KMS-11 (cell line): ENCODE results near the gene CXCL8.

Experiments
- H2AFZ ChIP-seq: fragments of 200-600 bp; sonication (generic); 2 replicates; pipeline ENCODE4 v1.6.1; 2016; ENCODE audit warnings: antibody characterized with exemption, mixed run types, low read depth
- H3K27ac ChIP-seq: fragments of 200-600 bp; sonication (generic); 2 replicates; pipeline ENCODE4 v1.6.1; 2016; ENCODE audit warnings: mild to moderate bottlenecking, mixed run types
- H3K27me3 ChIP-seq: fragments of 200-600 bp; sonication (generic); 2 replicates; pipeline ENCODE4 v1.6.1; 2017; ENCODE audit warnings: mild to moderate bottlenecking, low read depth, mixed run types, moderate library complexity; ENCODE audit not compliant: insufficient read depth
- H3K36me3 ChIP-seq: fragments of 200-600 bp; sonication (generic); 2 replicates; pipeline ENCODE4 v1.6.1; 2017; ENCODE audit warnings: mild to moderate bottlenecking, mixed run types; ENCODE audit not compliant: insufficient read depth
- H3K4me1 ChIP-seq: fragments of 200-600 bp; sonication (generic); 2 replicates; pipeline ENCODE4 v1.6.1; 2016; ENCODE audit warnings: mild to moderate bottlenecking, low read depth, mixed run types; ENCODE audit not compliant: poor library complexity, severe bottlenecking
- H3K4me2 ChIP-seq: fragments of 200-600 bp; sonication (generic); 2 replicates; pipeline ENCODE4 v1.7.0; 2016; ENCODE audit warnings: mild to moderate bottlenecking, mixed run types
- H3K4me3 ChIP-seq: fragments of 200-600 bp; sonication (generic); IDR thresholded peaks from 2 replicates; pipeline ENCODE4 v1.6.1; 2017; ENCODE audit warnings: low read depth, low read length, mixed read lengths; ENCODE audit not compliant: insufficient read depth
- H3K79me2 ChIP-seq: fragments of 200-600 bp; sonication (generic); 2 replicates; pipeline ENCODE4 v1.6.1; 2016; ENCODE audit warnings: low read depth, mixed run types; ENCODE audit not compliant: insufficient read depth
- H3K9ac ChIP-seq: fragments of 200-600 bp; sonication (generic); 2 replicates; pipeline ENCODE4 v1.6.1; 2016; ENCODE audit warnings: mild to moderate bottlenecking, mixed run types
- H4K20me1 ChIP-seq: fragments of 200-600 bp; sonication (generic); 2 replicates; pipeline ENCODE4 v1.6.1; 2016; ENCODE audit warnings: mild to moderate bottlenecking, mixed run types; ENCODE audit not compliant: insufficient read depth
- TF ChIP-seq, protein P1 (sequence below): fragments of 200-600 bp; sonication (generic); conservative IDR thresholded peaks from 2 replicates; pipeline ENCODE4 v1.6.1; 2017; ENCODE audit warnings: low read depth, mild to moderate bottlenecking, antibody characterized with exemption, low read length, moderate library complexity, mixed read lengths

Gene CXCL8

DNA sequence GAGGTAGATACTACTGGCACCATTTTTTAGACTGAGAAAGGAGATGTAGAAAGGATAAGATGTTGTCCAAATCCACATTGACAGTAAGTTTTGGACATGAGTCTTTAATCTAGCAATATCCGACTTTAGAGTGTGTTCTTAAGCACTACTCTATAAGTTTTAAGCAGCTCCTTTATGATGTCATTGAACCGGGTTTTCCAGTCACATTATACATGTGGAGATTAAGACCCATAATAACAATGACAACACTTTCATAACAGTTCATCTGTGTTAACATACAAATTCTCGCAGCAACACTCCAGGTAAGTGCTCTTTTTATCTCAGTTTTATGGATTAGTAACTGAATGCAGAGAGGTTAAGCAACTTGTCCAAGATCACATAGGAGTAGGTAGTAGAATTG is 30.3 kb upstream of the CXCL8 start:
- TF ChIP-seq, protein P1, sequence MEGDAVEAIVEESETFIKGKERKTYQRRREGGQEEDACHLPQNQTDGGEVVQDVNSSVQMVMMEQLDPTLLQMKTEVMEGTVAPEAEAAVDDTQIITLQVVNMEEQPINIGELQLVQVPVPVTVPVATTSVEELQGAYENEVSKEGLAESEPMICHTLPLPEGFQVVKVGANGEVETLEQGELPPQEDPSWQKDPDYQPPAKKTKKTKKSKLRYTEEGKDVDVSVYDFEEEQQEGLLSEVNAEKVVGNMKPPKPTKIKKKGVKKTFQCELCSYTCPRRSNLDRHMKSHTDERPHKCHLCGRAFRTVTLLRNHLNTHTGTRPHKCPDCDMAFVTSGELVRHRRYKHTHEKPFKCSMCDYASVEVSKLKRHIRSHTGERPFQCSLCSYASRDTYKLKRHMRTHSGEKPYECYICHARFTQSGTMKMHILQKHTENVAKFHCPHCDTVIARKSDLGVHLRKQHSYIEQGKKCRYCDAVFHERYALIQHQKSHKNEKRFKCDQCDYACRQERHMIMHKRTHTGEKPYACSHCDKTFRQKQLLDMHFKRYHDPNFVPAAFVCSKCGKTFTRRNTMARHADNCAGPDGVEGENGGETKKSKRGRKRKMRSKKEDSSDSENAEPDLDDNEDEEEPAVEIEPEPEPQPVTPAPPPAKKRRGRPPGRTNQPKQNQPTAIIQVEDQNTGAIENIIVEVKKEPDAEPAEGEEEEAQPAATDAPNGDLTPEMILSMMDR, result no peak
- Histone ChIP-seq H3K79me2 (no peaks in the 10 kb centered on the region), H3K9ac (no peak overlapping the region), H3K27ac (no peak overlapping the region), H3K4me1 (no peaks in the 10 kb centered on the region), H3K4me2 (no peak overlapping the region), H2AFZ (no peak overlapping the region), H4K20me1 (no peaks in the 10 kb centered on the region), H3K27me3 (no peaks in the 10 kb centered on the region), H3K36me3 (no peaks in the 10 kb centered on the region), H3K4me3 (no peak overlapping the region)

DNA sequence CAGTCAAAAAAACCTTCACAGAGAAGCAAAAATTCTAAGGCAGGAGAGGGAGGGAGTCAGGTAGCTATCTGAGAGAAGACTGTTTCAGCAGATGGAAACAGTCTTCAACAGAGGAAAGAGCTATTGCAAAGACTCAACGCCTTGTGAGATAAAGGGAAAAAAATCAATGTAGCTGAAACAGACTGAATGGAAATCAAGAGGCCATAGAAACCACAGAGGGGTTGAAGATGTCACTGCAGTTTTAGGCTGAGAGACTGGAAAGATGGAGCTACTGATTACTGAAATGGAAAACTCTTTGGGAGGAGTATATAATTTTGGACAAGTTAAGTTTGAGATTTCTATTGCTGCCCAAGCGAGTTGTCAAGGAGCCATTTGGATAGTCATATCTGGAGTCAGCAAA is 28.4 kb upstream of the CXCL8 start:
- no peak overlapping the region for H2AFZ ChIP-seq

DNA sequence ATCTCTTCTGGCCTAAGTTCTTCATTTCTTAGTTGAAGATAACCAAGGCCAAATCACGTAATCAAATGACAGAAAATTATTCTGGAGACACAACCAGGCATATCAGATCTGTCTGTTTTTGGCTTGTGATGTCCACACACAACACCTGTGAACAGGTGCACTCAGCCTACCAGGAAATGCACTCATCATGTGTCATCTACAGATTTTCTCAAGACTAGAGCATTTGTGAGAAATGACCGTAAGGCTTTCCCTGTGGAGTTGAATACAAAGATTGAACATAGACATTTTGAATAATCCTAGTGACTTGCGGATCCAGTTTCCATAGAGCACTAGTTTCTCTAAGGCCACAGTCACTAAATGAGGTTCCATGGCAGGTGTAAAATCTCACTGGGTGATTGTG is 26.7 kb upstream of the CXCL8 start:
- TF ChIP-seq, protein P1, result no peak
- Histone ChIP-seq H3K4me2 (no peak overlapping the region), H4K20me1 (no peaks in the 10 kb centered on the region), H3K27ac (no peak overlapping the region), H3K4me1 (peaks cover 10% of the 10 kb centered on the region), H3K79me2 (no peaks in the 10 kb centered on the region), H2AFZ (no peak overlapping the region), H3K9ac (no peak overlapping the region), H3K36me3 (no peaks in the 10 kb centered on the region), H3K4me3 (no peak overlapping the region), H3K27me3 (no peaks in the 10 kb centered on the region)

More for the DNA sequence above, 28.4 kb upstream of the CXCL8 start:
- Histone ChIP-seq H3K27ac (no peak overlapping the region), H4K20me1 (no peaks in the 10 kb centered on the region), H3K27me3 (no peaks in the 10 kb centered on the region), H3K36me3 (no peaks in the 10 kb centered on the region), H3K4me3 (no peak overlapping the region), H3K4me2 (no peak overlapping the region), H3K9ac (no peak overlapping the region), H3K79me2 (no peaks in the 10 kb centered on the region), H3K4me1 (no peaks in the 10 kb centered on the region)
- TF ChIP-seq, protein P1, result no peak

DNA sequence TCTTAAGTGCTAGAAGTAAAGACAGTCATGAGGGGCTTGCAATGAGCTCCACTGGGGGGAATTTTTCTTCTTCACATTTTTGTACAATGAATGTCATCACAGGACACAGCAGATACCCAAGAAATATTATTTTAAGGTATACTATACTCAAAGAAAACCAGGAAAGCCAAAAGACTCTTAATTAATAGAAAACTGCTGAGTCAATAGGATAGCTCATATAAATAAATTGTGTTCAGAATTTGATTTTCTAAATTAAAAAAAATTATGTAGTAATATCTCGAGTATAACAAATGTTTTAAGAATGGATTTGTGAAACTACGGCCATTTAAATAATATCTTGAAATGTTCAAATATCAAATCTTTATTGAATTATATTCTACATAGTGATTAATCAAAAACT is 25.7 kb upstream of the CXCL8 start:
- Histone ChIP-seq H3K4me3 (no peak overlapping the region), H3K27me3 (no peaks in the 10 kb centered on the region)
- TF ChIP-seq, protein P1, result no peak

More for the DNA sequence above, 25.7 kb upstream of the CXCL8 start:
- Histone ChIP-seq H3K9ac (no peak overlapping the region), H3K36me3 (no peaks in the 10 kb centered on the region), H2AFZ (no peak overlapping the region), H3K79me2 (no peaks in the 10 kb centered on the region), H3K4me2 (no peak overlapping the region), H3K27ac (no peak overlapping the region), H4K20me1 (no peaks in the 10 kb centered on the region), H3K4me1 (peaks cover 20% of the 10 kb centered on the region)
